Spinal cord (tissue), 10 donors: ENCODE results near the gene JSRP1. TPM values are rescaled to one million over a fixed set of nuclear protein-coding genes. Genes with fewer than 3 reads are reported as not detected.

ENCODE experiments used
- DNase-seq, 6 donors: peaks; one replicate each; pipeline versions ENCODE4 v3.0.0 to v3.0.0-alpha.2; 2013 to 2015; ENCODE audit warnings: low spot score in 6 of 6, low read depth in 4 of 6
- H3K27ac ChIP-seq: one replicate; pipeline ENCODE4 v1.5.1; 2013; ENCODE audit warnings: low read depth, low read length, control low read depth
- H3K27me3 ChIP-seq: one replicate; pipeline ENCODE4 v1.6.1; 2013; ENCODE audit warnings: low read length; ENCODE audit not compliant: control insufficient read depth, insufficient read depth
- H3K36me3 ChIP-seq: one replicate; pipeline ENCODE4 v1.6.1; 2013; ENCODE audit warnings: low read length; ENCODE audit not compliant: control insufficient read depth, insufficient read depth
- H3K4me1 ChIP-seq: one replicate; pipeline ENCODE4 v1.6.1; 2013; ENCODE audit warnings: low read length; ENCODE audit not compliant: control insufficient read depth, insufficient read depth
- H3K4me3 ChIP-seq: one replicate; pipeline ENCODE4 v1.5.1; 2013; ENCODE audit warnings: low read depth, low read length, control low read depth
- H3K9me3 ChIP-seq: one replicate; pipeline ENCODE4 v1.6.1; 2013; ENCODE audit warnings: low read length; ENCODE audit not compliant: control insufficient read depth, insufficient read depth
- WGBS: methylation state at CpG from one replicate; pipeline ENCODE4 v1.1.5; 2013; ENCODE audit warnings: missing lambda C conversion rate; ENCODE audit not compliant: insufficient coverage; 5-methylcytosine and 5-hydroxymethylcytosine counted together
- polyA plus RNA-seq, 2 donors: library from polyadenylated mRNA; unstranded; fragments of 120-200 nt; gene quantifications; one replicate each; pipeline ENCODE4 v1.2.1, GENCODE V29; 2013; ENCODE audit not compliant: insufficient read length in 2 of 2
- total RNA-seq, 2 donors: library from RNA; depleted of rRNA in 1 of 2; stranded (reverse); fragments of 120-200 nt in 1 of 2; fragments of >200 nt in 1 of 2; gene quantifications; one replicate each; pipeline versions ENCODE4 v1.2.3 to v1.2.4, GENCODE V29; 2013 to 2014
- donor health status: healthy.

The JSRP1 gene
- total and polyA plus RNA-seq, 4 donors, result 0.33 to 0.90 (median 0.72) TPM

DNA sequence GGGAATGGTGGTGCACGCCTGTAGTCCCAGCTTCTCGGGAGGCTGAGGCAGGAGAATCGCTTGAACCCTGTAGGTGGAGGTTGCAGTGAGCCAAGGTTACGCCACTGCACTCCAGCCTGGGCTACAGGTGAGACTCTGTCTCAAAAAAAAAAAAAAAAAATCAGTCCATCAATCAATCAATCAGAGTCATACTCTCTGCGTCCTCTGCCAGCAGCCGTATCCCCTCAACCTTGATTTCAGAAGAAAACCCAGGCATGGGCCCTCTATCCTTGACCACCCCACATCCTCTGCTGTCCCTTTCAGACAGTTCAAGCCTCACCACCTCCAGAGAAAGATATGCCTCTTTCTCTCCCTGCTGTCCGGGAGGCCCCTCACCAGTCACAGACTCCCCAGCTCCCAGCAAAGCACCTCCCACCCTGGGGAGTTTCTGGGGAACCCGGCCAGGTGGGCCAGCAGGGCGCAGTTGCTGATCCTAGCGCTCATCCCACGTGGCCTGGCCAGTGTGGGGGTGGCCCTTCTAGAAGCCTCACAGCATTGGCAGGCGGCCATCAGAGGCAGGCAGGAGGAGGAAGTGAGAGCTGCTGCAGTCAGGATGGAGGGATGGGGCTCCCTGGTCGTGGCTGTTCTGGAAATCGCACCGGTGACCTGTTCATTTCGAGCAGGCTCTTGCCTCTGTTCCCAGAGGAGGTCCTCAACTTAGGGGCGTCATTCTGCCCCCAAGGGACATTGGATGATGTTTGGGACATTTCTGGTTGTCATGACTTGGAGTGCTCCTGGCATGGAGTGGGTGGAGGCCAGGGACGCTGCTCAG, 10.2 kb upstream of the JSRP1 start:
- 68% methylated on average over 15 of the region's 18 CpGs for WGBS
- H3K4me3 ChIP-seq, result no peak overlapping the region
- peaks cover 20% of the 10 kb centered on the region for H3K4me1 ChIP-seq
- peak overlapping the region; percentile 6 for H3K27ac ChIP-seq
- H3K27me3 ChIP-seq, result no peaks in the 10 kb centered on the region
- peaks cover 5% of the 10 kb centered on the region for H3K36me3 ChIP-seq
- peak in 1 of 6 donors; percentile 76 for DNase-seq
- H3K9me3 ChIP-seq, result no peaks in the 10 kb centered on the region

DNA sequence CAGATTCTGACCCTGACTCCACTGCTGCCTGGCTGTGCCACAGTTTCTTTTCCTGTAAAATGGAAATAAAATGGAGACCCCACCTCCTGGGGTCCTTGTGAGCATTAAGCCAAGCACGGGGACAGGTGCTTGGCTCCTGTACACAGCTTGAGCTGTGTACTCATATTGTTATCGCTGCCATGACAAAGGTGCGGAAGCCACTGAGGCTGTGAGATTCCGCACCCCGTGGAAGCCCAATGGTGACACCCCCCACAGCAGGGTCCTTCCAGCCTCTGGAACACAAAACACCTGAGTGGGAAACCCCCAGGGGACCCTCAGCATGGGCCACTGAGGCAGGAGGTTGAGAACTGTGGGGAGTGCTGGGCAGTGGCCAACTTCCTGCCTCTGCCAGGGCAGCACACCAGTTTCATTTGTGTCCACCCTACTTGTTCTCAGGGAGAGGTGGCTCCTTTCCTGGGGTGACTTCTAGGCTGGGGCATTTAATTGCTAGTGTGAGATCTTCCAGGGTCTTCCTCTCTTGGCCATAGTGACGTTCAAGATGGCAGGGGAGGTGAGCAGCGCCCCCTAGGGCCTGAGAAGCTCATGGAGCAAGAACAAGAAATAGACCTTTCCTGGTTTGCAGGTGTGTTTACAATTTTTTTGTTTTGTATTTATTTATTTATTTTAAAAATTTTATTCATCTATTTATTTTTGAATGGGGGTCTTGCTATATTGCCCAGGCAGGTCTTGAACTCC, 5.4 kb upstream of the JSRP1 start:
- no peaks in the 10 kb centered on the region for H3K27me3 ChIP-seq
- no peak overlapping the region for H3K4me3 ChIP-seq
- DNase-seq, result no peak
- H3K27ac ChIP-seq, result no peak overlapping the region
- WGBS, result 95% methylated on average over 5 of the region's 7 CpGs
- H3K9me3 ChIP-seq, result no peaks in the 10 kb centered on the region
- H3K4me1 ChIP-seq, result peaks cover 5% of the 10 kb centered on the region
- no peaks in the 10 kb centered on the region for H3K36me3 ChIP-seq

DNA sequence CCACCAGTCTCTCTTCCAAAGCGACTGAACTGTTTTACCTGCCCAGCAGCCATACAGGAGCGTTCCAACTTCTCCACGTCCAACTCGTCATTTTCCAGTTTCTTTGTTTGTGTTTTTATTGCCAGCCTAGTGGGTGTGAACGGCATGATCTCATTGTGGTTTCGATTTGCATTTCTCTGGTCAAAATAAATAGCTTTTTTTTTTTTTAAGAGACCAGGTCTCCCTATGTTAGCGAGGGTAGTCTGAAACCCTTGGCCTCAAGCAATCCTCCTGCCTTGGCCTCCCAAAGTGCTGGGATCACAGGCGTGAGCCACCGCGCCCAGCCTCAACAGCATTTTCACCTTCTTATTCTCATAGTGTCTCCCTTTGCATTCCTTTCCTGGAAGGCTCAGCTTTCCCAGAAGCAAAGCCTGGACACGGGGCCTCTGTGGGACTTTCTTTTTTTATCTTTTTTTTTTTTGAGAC, 4.2 kb upstream of the JSRP1 start:
- DNase-seq, result no peak
- WGBS, result 76% methylated on average over 10 of the region's 11 CpGs

DNA sequence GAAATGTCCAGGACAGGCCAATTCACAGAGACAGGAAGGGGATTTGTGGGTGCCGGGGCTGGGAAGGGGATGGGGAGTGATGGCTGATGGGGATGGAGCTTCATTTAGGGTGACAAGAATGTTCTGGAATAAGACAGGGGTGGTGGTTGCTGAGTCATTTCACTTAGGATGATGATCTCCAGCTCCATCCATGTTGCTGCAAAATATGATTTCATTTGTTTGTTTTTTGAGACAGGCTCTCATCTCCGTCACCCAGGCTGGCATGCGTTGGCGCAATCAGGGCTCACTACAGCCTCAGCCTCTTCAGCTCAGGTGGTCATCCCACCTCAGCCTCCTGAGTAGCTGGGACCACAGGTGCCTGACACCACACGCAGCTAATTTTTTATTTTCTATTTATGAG, 3.1 kb upstream of the JSRP1 start:
- WGBS, result 89% methylated on average over 5 of the region's 5 CpGs
- H3K9me3 ChIP-seq, result no peaks in the 10 kb centered on the region
- H3K4me3 ChIP-seq, result no peak overlapping the region
- peaks cover under 1% of the 10 kb centered on the region for H3K27me3 ChIP-seq
- DNase-seq, result no peak
- H3K36me3 ChIP-seq, result no peaks in the 10 kb centered on the region
- H3K27ac ChIP-seq, result no peak overlapping the region
- H3K4me1 ChIP-seq, result no peaks in the 10 kb centered on the region

More for the DNA sequence above, 4.2 kb upstream of the JSRP1 start:
- no peaks in the 10 kb centered on the region for H3K27me3 ChIP-seq
- no peak overlapping the region for H3K4me3 ChIP-seq
- H3K27ac ChIP-seq, result no peak overlapping the region
- H3K4me1 ChIP-seq, result no peaks in the 10 kb centered on the region
- H3K9me3 ChIP-seq, result no peaks in the 10 kb centered on the region
- no peaks in the 10 kb centered on the region for H3K36me3 ChIP-seq

DNA sequence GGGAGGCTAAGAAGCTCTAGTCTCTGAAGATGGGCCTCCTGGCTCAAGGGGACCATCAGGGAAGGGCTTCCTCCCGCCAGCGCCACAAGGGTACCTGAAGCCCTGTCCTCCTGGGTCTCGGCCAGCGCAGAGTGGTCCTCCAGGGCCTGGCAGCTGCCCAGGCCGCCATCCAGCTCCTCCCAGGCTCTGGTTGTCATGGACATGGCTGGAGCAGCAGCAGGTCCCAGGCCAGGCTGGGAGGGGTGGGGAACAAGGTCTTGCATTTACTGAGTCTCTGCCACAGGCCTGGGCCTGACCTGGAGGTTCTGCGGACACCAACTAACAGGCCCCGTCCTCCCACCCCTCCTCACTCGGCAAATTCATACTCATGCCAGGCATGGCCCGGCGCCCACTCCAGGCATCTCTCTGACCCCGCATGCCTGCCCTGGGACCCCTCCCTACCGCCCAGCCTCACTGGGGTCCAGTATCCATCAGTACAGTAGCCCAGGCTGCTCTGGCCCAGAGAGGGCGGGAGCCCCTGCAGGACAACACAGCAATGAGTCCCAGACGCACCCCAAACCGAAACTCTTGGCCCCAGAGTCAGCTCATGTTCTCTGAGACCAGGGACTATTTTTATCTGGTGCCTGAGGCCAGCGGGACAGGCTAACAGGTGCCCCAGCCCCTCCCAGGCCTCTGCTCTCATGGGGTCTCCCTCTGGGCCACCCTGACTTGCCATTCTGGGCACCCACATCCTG, 938 bp downstream of the JSRP1 start:
- WGBS, result 68% methylated on average over 16 of the region's 16 CpGs
- peaks cover 35% of the 10 kb centered on the region for H3K27me3 ChIP-seq
- H3K4me3 ChIP-seq, result no peak overlapping the region
- no peaks in the 10 kb centered on the region for H3K36me3 ChIP-seq
- H3K9me3 ChIP-seq, result no peaks in the 10 kb centered on the region
- peaks cover 27% of the 10 kb centered on the region for H3K4me1 ChIP-seq
- no peak for DNase-seq
- no peak overlapping the region for H3K27ac ChIP-seq

DNA sequence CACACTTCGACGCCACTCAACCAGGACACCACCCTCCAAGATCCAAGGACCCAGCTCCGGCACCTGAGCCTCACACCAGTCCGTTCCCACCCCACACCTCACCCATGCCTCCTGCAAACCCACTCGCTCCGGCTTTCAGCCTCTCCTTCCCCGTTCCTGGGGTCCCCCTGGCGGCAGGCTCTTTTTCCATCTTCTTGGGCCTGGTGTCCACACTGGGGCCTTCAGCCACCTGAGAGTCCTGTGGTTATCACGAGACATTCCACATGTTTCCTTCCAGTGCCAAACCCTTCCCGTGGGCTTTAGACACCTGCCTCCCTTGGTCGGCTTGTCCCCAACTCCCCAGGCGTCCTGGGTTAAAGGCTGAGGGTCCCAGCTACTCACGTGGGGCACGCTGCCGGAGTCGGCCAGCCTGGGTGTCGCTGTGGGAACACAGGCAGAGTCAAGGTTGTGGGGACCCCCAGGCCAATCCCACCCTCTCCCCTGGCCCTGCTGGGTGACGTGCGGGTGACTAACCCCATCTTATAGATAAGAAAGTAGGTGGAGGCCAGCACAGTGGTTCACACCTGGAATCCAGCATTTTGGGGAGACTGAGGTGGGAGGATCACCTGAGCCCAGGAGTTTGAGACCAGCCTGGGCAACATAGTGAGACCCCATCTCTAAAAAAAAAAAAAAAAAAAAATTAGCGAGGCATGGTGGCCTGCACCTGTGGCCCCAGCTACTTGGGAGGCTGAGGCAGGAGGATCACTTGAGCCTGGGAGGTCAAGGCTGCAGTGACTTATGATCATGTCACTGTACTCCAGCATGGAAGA, 1.9 kb downstream of the JSRP1 start:
- peaks cover 45% of the 10 kb centered on the region for H3K27me3 ChIP-seq
- H3K4me3 ChIP-seq, result no peak overlapping the region
- peak in 1 of 6 donors; percentile 57 for DNase-seq
- peaks cover 33% of the 10 kb centered on the region for H3K4me1 ChIP-seq
- no peaks in the 10 kb centered on the region for H3K9me3 ChIP-seq
- peaks cover 9% of the 10 kb centered on the region for H3K36me3 ChIP-seq
- 51% methylated on average over 17 of the region's 20 CpGs for WGBS
- no peak overlapping the region for H3K27ac ChIP-seq

DNA sequence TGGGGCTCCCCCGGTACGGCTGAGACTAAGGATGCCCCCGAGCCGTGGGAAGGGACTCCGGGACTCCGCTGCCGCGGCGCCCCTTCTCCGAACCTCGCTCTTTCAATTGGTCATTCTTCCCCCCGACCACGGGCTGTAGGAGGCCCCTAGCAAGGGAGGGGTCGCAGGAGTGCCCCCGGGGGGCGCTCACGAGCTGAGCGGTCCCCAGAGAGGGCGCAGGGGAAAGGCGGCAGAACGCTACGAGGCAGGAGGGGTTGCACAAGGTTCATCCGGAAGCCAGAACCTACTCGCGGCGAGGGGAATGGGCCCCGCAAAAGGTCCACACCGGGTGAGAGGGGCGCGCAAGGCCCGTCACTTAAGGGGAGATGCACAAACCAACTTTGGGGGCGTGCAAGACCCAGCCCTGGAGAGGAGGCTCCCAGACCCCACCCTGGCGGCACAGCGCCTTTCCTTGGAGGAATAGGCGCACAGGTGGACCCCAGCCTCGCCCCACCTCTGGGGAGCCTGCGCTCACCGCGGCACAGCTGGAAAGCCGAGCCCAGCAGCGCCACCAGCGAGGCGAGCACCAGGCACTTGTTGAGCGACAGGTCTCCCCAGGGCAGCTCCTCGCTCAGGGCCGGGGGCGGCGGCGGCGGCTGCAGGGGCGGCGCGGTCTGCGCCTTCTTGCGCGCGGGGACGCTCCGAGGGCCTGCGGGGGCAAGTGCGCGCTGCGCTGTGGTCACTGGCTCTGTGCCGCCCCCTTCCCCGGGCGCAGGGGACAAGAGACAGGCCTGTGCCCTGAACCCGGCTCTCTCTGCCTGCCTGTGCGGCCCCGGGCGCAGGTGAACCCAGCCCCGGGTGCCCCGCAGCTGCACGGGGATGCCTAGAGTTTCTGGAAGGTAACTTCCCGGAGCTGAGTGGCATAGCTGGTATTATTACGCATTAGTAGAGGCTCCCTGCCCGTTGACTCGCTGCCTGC, 2.8 kb downstream of the JSRP1 start:
- WGBS, result 4% methylated on average over 76 of the region's 77 CpGs
- H3K4me1 ChIP-seq, result peaks cover 33% of the 10 kb centered on the region
- no peak for DNase-seq
- no peak overlapping the region for H3K4me3 ChIP-seq
- no peak overlapping the region for H3K27ac ChIP-seq
- H3K9me3 ChIP-seq, result no peaks in the 10 kb centered on the region
- peaks cover 51% of the 10 kb centered on the region for H3K27me3 ChIP-seq
- H3K36me3 ChIP-seq, result peaks cover 18% of the 10 kb centered on the region

DNA sequence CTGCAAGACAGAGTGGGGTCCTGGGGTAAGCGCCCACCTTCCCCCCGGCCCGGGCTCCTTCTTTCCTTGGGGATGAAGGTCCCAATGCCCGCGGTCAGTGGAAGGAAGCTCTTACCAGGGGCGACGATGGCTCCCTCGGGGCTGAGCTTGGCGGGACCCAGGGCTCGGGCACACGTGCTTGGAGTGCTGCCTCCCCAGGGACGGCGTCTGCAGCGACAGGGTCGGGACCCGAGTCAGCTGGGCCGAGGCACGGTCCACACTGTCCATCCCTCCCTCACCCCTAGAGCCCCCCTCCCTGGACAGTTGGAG, 3.5 kb downstream of the JSRP1 start:
- H3K4me1 ChIP-seq, result peaks cover 33% of the 10 kb centered on the region
- no peak for DNase-seq
- H3K9me3 ChIP-seq, result no peaks in the 10 kb centered on the region
- no peak overlapping the region for H3K4me3 ChIP-seq
- H3K27me3 ChIP-seq, result peaks cover 51% of the 10 kb centered on the region
- no peak overlapping the region for H3K27ac ChIP-seq
- peaks cover 25% of the 10 kb centered on the region for H3K36me3 ChIP-seq
- WGBS, result 9% methylated on average over 18 of the region's 18 CpGs
